ENCODE measurements around the gene PARD3B.

DNA sequence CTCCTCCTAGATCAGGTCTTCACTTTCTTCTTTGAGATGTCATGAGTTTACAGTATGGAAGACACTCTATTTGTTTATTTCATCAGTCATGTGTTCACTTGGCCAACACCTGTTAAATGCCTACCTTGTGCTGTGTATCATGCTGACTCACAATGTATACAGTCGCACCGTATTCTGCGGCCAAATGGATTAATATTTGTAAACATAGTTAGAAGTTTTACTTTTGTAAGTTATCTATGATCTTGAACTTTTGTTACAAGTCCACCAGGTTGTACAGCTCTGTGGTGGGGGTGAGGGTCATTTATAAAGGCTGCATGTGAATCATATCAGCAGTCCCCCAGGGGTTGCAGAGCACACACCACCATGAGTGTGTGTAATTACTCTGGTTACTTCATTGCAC is 728.4 kb downstream of the PARD3B start:
- TF ChIP-seq EZH2 (IDR thresholded peaks at IDR 0.05; ENCODE audit: borderline replicate concordance, low read depth, low read length, poor library complexity, severe bottlenecking) = no peak
- TF ChIP-seq, protein P1, sequence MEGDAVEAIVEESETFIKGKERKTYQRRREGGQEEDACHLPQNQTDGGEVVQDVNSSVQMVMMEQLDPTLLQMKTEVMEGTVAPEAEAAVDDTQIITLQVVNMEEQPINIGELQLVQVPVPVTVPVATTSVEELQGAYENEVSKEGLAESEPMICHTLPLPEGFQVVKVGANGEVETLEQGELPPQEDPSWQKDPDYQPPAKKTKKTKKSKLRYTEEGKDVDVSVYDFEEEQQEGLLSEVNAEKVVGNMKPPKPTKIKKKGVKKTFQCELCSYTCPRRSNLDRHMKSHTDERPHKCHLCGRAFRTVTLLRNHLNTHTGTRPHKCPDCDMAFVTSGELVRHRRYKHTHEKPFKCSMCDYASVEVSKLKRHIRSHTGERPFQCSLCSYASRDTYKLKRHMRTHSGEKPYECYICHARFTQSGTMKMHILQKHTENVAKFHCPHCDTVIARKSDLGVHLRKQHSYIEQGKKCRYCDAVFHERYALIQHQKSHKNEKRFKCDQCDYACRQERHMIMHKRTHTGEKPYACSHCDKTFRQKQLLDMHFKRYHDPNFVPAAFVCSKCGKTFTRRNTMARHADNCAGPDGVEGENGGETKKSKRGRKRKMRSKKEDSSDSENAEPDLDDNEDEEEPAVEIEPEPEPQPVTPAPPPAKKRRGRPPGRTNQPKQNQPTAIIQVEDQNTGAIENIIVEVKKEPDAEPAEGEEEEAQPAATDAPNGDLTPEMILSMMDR (conservative IDR thresholded peaks at IDR 0.05; ENCODE audit: low read depth, low read length) = no peak

Measured in A673 (cell line).